Mesendoderm (in vitro differentiated cells): Measurements from ENCODE around the gene DYNC1LI2.
A peak's percentile ranks its signal among the peaks of the same experiment; 100 is the strongest.

ENCODE experiments used
- DNase-seq: peaks from one replicate; pipeline ENCODE4 v3.0.0; 2013
- H2AK5ac ChIP-seq: 2 replicates; pipeline ENCODE4 v1.6.1; 2013; ENCODE audit warnings: low read length, inconsistent platforms
- H2BK120ac ChIP-seq: 2 replicates; pipeline ENCODE4 v1.6.1; 2013; ENCODE audit warnings: low read depth, mild to moderate bottlenecking, low read length, moderate library complexity, mixed read lengths
- H2BK15ac ChIP-seq: replicated peaks from 2 replicates; pipeline ENCODE4 v1.6.1; 2013; ENCODE audit warnings: low read depth, mild to moderate bottlenecking, moderate library complexity
- H2BK5ac ChIP-seq: 2 replicates; pipeline ENCODE4 v1.6.1; 2013; ENCODE audit warnings: low read length, inconsistent platforms
- H3K18ac ChIP-seq: 2 replicates; pipeline ENCODE4 v1.6.1; 2013; ENCODE audit warnings: mild to moderate bottlenecking, low read length, mixed read lengths
- H3K23ac ChIP-seq: one replicate; pipeline ENCODE4 v1.6.1; 2013; ENCODE audit warnings: low read length
- H3K27ac ChIP-seq: 2 replicates; pipeline ENCODE4 v1.5.1; 2013; ENCODE audit warnings: low read depth, mild to moderate bottlenecking, inconsistent platforms, low read length, moderate library complexity
- H3K27me3 ChIP-seq: 2 replicates; pipeline ENCODE4 v1.6.1; 2013; ENCODE audit warnings: low read length, control low read depth, mild to moderate bottlenecking, inconsistent platforms; ENCODE audit not compliant: insufficient read depth, poor library complexity
- H3K36me3 ChIP-seq: 2 replicates; pipeline ENCODE4 v1.6.1; 2013; ENCODE audit warnings: low read length, inconsistent platforms; ENCODE audit not compliant: control insufficient read depth, insufficient read depth
- H3K4ac ChIP-seq: one replicate; pipeline ENCODE4 v1.6.1; 2013; ENCODE audit warnings: low read depth, mild to moderate bottlenecking, low read length, moderate library complexity
- H3K4me1 ChIP-seq: 2 replicates; pipeline ENCODE4 v1.6.1; 2013; ENCODE audit warnings: low read depth, low read length, inconsistent platforms; ENCODE audit not compliant: control insufficient read depth
- H3K4me2 ChIP-seq: 2 replicates; pipeline ENCODE4 v1.6.1; 2013; ENCODE audit warnings: low read length
- H3K4me3 ChIP-seq: 2 replicates; pipeline ENCODE4 v1.5.1; 2013; ENCODE audit warnings: mild to moderate bottlenecking, low read length
- H3K56ac ChIP-seq: one replicate; pipeline ENCODE4 v1.6.1; 2013; ENCODE audit warnings: low read length
- H3K79me1 ChIP-seq: 2 replicates; pipeline ENCODE4 v1.6.1; 2013; ENCODE audit warnings: low read length, inconsistent platforms
- H3K79me2 ChIP-seq: 2 replicates; pipeline ENCODE4 v1.6.1; 2013; ENCODE audit warnings: mild to moderate bottlenecking, low read length; ENCODE audit not compliant: control insufficient read depth, insufficient read depth
- H3K9ac ChIP-seq: 2 replicates; pipeline ENCODE4 v1.6.1; 2013; ENCODE audit warnings: low read length, inconsistent platforms
- H4K5ac ChIP-seq: one replicate; pipeline ENCODE4 v1.6.1; 2013; ENCODE audit warnings: low read length
- H4K8ac ChIP-seq: one replicate; pipeline ENCODE4 v1.6.1; 2013; ENCODE audit warnings: low read depth, mild to moderate bottlenecking, control low read depth, low read length, moderate library complexity
- WGBS: extraction: QIAGEN DNeasy Blood & Tissue Kit; methylation state at CpG from one replicate; pipeline ENCODE4 v1.1.7; 2013; ENCODE audit warnings: low lambda C conversion rate, missing lambda C conversion rate; ENCODE audit not compliant: insufficient coverage; ENCODE audit errors: extremely low coverage; 5-methylcytosine and 5-hydroxymethylcytosine counted together

Gene DYNC1LI2

GRCh38 chr16:66719246-66719645 lies 32.2 kb downstream of the DYNC1LI2 start:
- Histone ChIP-seq H2BK15ac (no peak overlapping the region), H3K79me1 (no peaks in the 10 kb centered on the region), H4K5ac (no peak overlapping the region), H4K8ac (no peak overlapping the region), H3K56ac (no peak overlapping the region), H3K36me3 (peaks cover 9% of the 10 kb centered on the region), H3K27ac (no peak overlapping the region), H3K9ac (no peak overlapping the region), H3K23ac (no peak overlapping the region), H3K4me3 (no peak overlapping the region), H3K4me1 (peaks cover 2% of the 10 kb centered on the region), H3K4ac (no peak overlapping the region), H2BK120ac (no peak overlapping the region), H2BK5ac (no peak overlapping the region), H3K18ac (no peak overlapping the region), H2AK5ac (no peak overlapping the region), H3K4me2 (no peak overlapping the region), H3K79me2 (no peaks in the 10 kb centered on the region), H3K27me3 (no peaks in the 10 kb centered on the region)
- WGBS = 100% methylated on average over 1 of the region's 4 CpGs
- DNase-seq = no peak

- H3K4ac ChIP-seq = no peak overlapping the region
- H3K56ac ChIP-seq = no peak overlapping the region
- H3K9ac ChIP-seq = no peak overlapping the region
- no peak overlapping the region for H3K27ac ChIP-seq
- H3K79me2 ChIP-seq = no peaks in the 10 kb centered on the region
- WGBS = no CpG with 5 or more reads among the region's 4 CpGs
- no peak overlapping the region for H2BK5ac ChIP-seq
- DNase-seq = peak; percentile 71
- H3K36me3 ChIP-seq = peaks cover 5% of the 10 kb centered on the region
- no peak overlapping the region for H4K5ac ChIP-seq
- H4K8ac ChIP-seq = no peak overlapping the region
- no peaks in the 10 kb centered on the region for H3K79me1 ChIP-seq
- H3K4me1 ChIP-seq = peaks cover 2% of the 10 kb centered on the region
- H2AK5ac ChIP-seq = no peak overlapping the region
- H3K4me3 ChIP-seq = no peak overlapping the region
- no peak overlapping the region for H2BK15ac ChIP-seq
- no peak overlapping the region for H3K23ac ChIP-seq
- H2BK120ac ChIP-seq = no peak overlapping the region
- H3K4me2 ChIP-seq = no peak overlapping the region
- no peak overlapping the region for H3K18ac ChIP-seq
- no peaks in the 10 kb centered on the region for H3K27me3 ChIP-seq
These were observed 33.6 kb downstream of the DYNC1LI2 start for GRCh38 chr16:66717776-66718175.

GRCh38 chr16:66717112-66717675 lies 34.2 kb downstream of the DYNC1LI2 start:
- no peak overlapping the region for H2BK120ac ChIP-seq
- H2BK15ac ChIP-seq = no peak overlapping the region
- H2AK5ac ChIP-seq = no peak overlapping the region
- no peak overlapping the region for H2BK5ac ChIP-seq
- H3K4ac ChIP-seq = no peak overlapping the region
- no peak overlapping the region for H3K9ac ChIP-seq
- WGBS = no CpG with 5 or more reads among the region's 12 CpGs
- no peak overlapping the region for H3K18ac ChIP-seq
- no peak overlapping the region for H3K4me3 ChIP-seq
- H4K5ac ChIP-seq = no peak overlapping the region
- peaks cover 5% of the 10 kb centered on the region for H3K36me3 ChIP-seq
- H3K23ac ChIP-seq = no peak overlapping the region
- H3K27ac ChIP-seq = no peak overlapping the region
- no peaks in the 10 kb centered on the region for H3K79me2 ChIP-seq
- peak; percentile 83 for DNase-seq
- no peak overlapping the region for H3K56ac ChIP-seq
- no peaks in the 10 kb centered on the region for H3K79me1 ChIP-seq
- H3K4me1 ChIP-seq = peaks cover 2% of the 10 kb centered on the region
- no peak overlapping the region for H3K4me2 ChIP-seq
- H3K27me3 ChIP-seq = no peaks in the 10 kb centered on the region
- no peak overlapping the region for H4K8ac ChIP-seq

- Histone ChIP-seq H3K4me3 (no peak overlapping the region), H3K18ac (no peak overlapping the region), H3K79me2 (no peaks in the 10 kb centered on the region), H3K4me1 (peaks cover 2% of the 10 kb centered on the region), H2BK15ac (no peak overlapping the region), H2BK120ac (no peak overlapping the region), H3K56ac (no peak overlapping the region), H3K23ac (no peak overlapping the region), H2AK5ac (no peak overlapping the region), H3K4me2 (no peak overlapping the region), H3K27me3 (no peaks in the 10 kb centered on the region), H4K8ac (no peak overlapping the region), H3K9ac (no peak overlapping the region), H2BK5ac (no peak overlapping the region), H3K36me3 (peaks cover 3% of the 10 kb centered on the region), H3K79me1 (no peaks in the 10 kb centered on the region), H3K27ac (no peak overlapping the region), H3K4ac (no peak overlapping the region), H4K5ac (no peak overlapping the region)
- no peak for DNase-seq
- WGBS = no CpG with 5 or more reads among the region's 6 CpGs
These were observed 36.6 kb downstream of the DYNC1LI2 start for GRCh38 chr16:66714654-66715307.

DNA sequence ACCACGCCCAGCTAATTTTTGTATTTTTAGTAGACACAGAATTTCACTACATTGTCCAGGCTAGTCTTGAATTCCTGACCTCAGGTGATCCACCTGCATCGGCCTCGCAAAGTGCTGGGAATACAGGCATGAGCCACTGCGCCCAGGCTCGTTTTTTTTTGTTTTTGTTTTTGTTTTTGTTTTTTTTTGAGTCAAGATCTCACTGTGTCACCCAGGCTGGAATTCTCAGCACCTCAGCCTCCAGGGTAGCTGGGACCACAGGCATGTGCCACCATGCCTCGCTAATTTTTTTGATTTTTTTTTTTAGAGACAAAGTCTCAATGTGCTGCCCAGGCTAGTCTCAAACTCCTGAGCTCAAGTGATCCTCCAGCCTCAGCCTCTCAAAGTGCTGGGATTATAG lies 37.3 kb downstream of the DYNC1LI2 start:
- no peak overlapping the region for H4K5ac ChIP-seq
- no peak overlapping the region for H3K23ac ChIP-seq
- H3K79me1 ChIP-seq = no peaks in the 10 kb centered on the region
- no peak overlapping the region for H3K9ac ChIP-seq
- no CpG with 5 or more reads among the region's 6 CpGs for WGBS
- H2BK120ac ChIP-seq = no peak overlapping the region
- H3K56ac ChIP-seq = no peak overlapping the region
- H3K4ac ChIP-seq = no peak overlapping the region
- H2AK5ac ChIP-seq = no peak overlapping the region
- DNase-seq = no peak
- no peak overlapping the region for H4K8ac ChIP-seq
- no peaks in the 10 kb centered on the region for H3K79me2 ChIP-seq
- H3K27me3 ChIP-seq = no peaks in the 10 kb centered on the region
- H3K4me3 ChIP-seq = no peak overlapping the region
- H3K4me2 ChIP-seq = no peak overlapping the region
- peaks cover 2% of the 10 kb centered on the region for H3K4me1 ChIP-seq
- H2BK5ac ChIP-seq = no peak overlapping the region
- no peak overlapping the region for H2BK15ac ChIP-seq
- H3K27ac ChIP-seq = no peak overlapping the region
- H3K18ac ChIP-seq = no peak overlapping the region
- peaks cover 3% of the 10 kb centered on the region for H3K36me3 ChIP-seq

DNA sequence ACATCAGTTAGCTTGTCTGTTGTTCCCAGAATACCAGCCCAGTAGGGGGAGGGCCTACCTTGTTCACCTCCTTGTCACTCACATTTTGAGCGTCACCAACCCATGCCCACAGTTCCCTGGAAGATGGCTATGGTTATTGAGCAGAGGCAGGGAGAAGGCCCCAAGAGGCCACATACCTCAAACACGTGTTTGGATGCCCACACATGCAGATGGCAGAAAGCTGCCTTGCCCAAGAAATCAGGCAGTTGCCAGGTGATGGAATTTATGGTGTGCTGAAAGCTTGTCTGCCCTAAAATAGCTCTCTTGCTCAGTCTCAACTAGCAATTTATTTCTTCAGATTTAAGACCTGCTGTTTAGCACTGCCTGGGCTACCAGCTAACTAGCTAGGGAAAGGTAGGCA lies 38.3 kb downstream of the DYNC1LI2 start:
- Histone ChIP-seq H3K23ac (no peak overlapping the region), H2BK15ac (no peak overlapping the region), H3K4ac (no peak overlapping the region), H2AK5ac (no peak overlapping the region), H3K27ac (no peak overlapping the region), H2BK5ac (no peak overlapping the region), H3K79me2 (no peaks in the 10 kb centered on the region), H4K5ac (no peak overlapping the region), H4K8ac (no peak overlapping the region), H3K4me1 (peaks cover 2% of the 10 kb centered on the region), H3K9ac (no peak overlapping the region), H3K36me3 (peaks cover 3% of the 10 kb centered on the region), H2BK120ac (no peak overlapping the region), H3K18ac (no peak overlapping the region), H3K4me2 (no peak overlapping the region), H3K56ac (no peak overlapping the region), H3K79me1 (no peaks in the 10 kb centered on the region), H3K27me3 (no peaks in the 10 kb centered on the region), H3K4me3 (no peak overlapping the region)
- WGBS = no CpG with 5 or more reads among the region's 2 CpGs
- DNase-seq = no peak
